Mesendoderm (in vitro differentiated cells): ENCODE results near the gene PTPRJ.
A peak's percentile ranks its signal among the peaks of the same experiment; 100 is the strongest.

Experiments used
- DNase-seq: peaks from one replicate; pipeline ENCODE4 v3.0.0; 2013
- H2AK5ac ChIP-seq: 2 replicates; pipeline ENCODE4 v1.6.1; 2013; ENCODE audit warnings: low read length, inconsistent platforms
- H2BK120ac ChIP-seq: 2 replicates; pipeline ENCODE4 v1.6.1; 2013; ENCODE audit warnings: low read depth, mild to moderate bottlenecking, low read length, moderate library complexity, mixed read lengths
- H2BK15ac ChIP-seq: replicated peaks from 2 replicates; pipeline ENCODE4 v1.6.1; 2013; ENCODE audit warnings: low read depth, mild to moderate bottlenecking, moderate library complexity
- H2BK5ac ChIP-seq: 2 replicates; pipeline ENCODE4 v1.6.1; 2013; ENCODE audit warnings: low read length, inconsistent platforms
- H3K18ac ChIP-seq: 2 replicates; pipeline ENCODE4 v1.6.1; 2013; ENCODE audit warnings: mild to moderate bottlenecking, low read length, mixed read lengths
- H3K23ac ChIP-seq: one replicate; pipeline ENCODE4 v1.6.1; 2013; ENCODE audit warnings: low read length
- H3K27ac ChIP-seq: 2 replicates; pipeline ENCODE4 v1.5.1; 2013; ENCODE audit warnings: low read depth, mild to moderate bottlenecking, inconsistent platforms, low read length, moderate library complexity
- H3K27me3 ChIP-seq: 2 replicates; pipeline ENCODE4 v1.6.1; 2013; ENCODE audit warnings: low read length, control low read depth, mild to moderate bottlenecking, inconsistent platforms; ENCODE audit not compliant: insufficient read depth, poor library complexity
- H3K36me3 ChIP-seq: 2 replicates; pipeline ENCODE4 v1.6.1; 2013; ENCODE audit warnings: low read length, inconsistent platforms; ENCODE audit not compliant: control insufficient read depth, insufficient read depth
- H3K4ac ChIP-seq: one replicate; pipeline ENCODE4 v1.6.1; 2013; ENCODE audit warnings: low read depth, mild to moderate bottlenecking, low read length, moderate library complexity
- H3K4me1 ChIP-seq: 2 replicates; pipeline ENCODE4 v1.6.1; 2013; ENCODE audit warnings: low read depth, low read length, inconsistent platforms; ENCODE audit not compliant: control insufficient read depth
- H3K4me2 ChIP-seq: 2 replicates; pipeline ENCODE4 v1.6.1; 2013; ENCODE audit warnings: low read length
- H3K4me3 ChIP-seq: 2 replicates; pipeline ENCODE4 v1.5.1; 2013; ENCODE audit warnings: mild to moderate bottlenecking, low read length
- H3K56ac ChIP-seq: one replicate; pipeline ENCODE4 v1.6.1; 2013; ENCODE audit warnings: low read length
- H3K79me1 ChIP-seq: 2 replicates; pipeline ENCODE4 v1.6.1; 2013; ENCODE audit warnings: low read length, inconsistent platforms
- H3K79me2 ChIP-seq: 2 replicates; pipeline ENCODE4 v1.6.1; 2013; ENCODE audit warnings: mild to moderate bottlenecking, low read length; ENCODE audit not compliant: control insufficient read depth, insufficient read depth
- H3K9ac ChIP-seq: 2 replicates; pipeline ENCODE4 v1.6.1; 2013; ENCODE audit warnings: low read length, inconsistent platforms
- H4K5ac ChIP-seq: one replicate; pipeline ENCODE4 v1.6.1; 2013; ENCODE audit warnings: low read length
- H4K8ac ChIP-seq: one replicate; pipeline ENCODE4 v1.6.1; 2013; ENCODE audit warnings: low read depth, mild to moderate bottlenecking, control low read depth, low read length, moderate library complexity
- WGBS: extraction: QIAGEN DNeasy Blood & Tissue Kit; methylation state at CpG from one replicate; pipeline ENCODE4 v1.1.7; 2013; ENCODE audit warnings: low lambda C conversion rate, missing lambda C conversion rate; ENCODE audit not compliant: insufficient coverage; ENCODE audit errors: extremely low coverage; 5-methylcytosine and 5-hydroxymethylcytosine counted together

Gene PTPRJ

GRCh38 chr11:48105096-48105990 lies 125.0 kb downstream of the PTPRJ start:
- Histone ChIP-seq H3K18ac (no peak overlapping the region), H3K79me2 (peaks cover 2% of the 10 kb centered on the region), H3K4me3 (no peak overlapping the region), H3K9ac (no peak overlapping the region), H2BK120ac (no peak overlapping the region), H4K8ac (no peak overlapping the region), H3K36me3 (no peaks in the 10 kb centered on the region), H2BK15ac (no peak overlapping the region), H4K5ac (no peak overlapping the region), H3K79me1 (peaks cover 9% of the 10 kb centered on the region), H3K56ac (no peak overlapping the region), H3K4me2 (no peak overlapping the region), H3K23ac (no peak overlapping the region), H3K4ac (no peak overlapping the region), H3K27me3 (no peaks in the 10 kb centered on the region), H3K27ac (no peak overlapping the region), H3K4me1 (peaks cover 3% of the 10 kb centered on the region), H2BK5ac (no peak overlapping the region), H2AK5ac (no peak overlapping the region)
- no CpG with 5 or more reads among the region's 10 CpGs for WGBS
- no peak for DNase-seq

GRCh38 chr11:48106166-48106565 lies 125.8 kb downstream of the PTPRJ start:
- Histone ChIP-seq H3K27ac (no peak overlapping the region), H3K36me3 (no peaks in the 10 kb centered on the region), H2BK15ac (no peak overlapping the region), H3K56ac (no peak overlapping the region), H3K4me2 (no peak overlapping the region), H2BK120ac (no peak overlapping the region), H3K4me1 (peaks cover 3% of the 10 kb centered on the region), H2AK5ac (no peak overlapping the region), H3K4ac (no peak overlapping the region), H3K18ac (no peak overlapping the region), H3K23ac (no peak overlapping the region), H4K5ac (no peak overlapping the region), H3K79me1 (peaks cover 7% of the 10 kb centered on the region), H4K8ac (no peak overlapping the region), H3K9ac (no peak overlapping the region), H3K4me3 (no peak overlapping the region), H3K79me2 (peaks cover 2% of the 10 kb centered on the region), H3K27me3 (no peaks in the 10 kb centered on the region), H2BK5ac (no peak overlapping the region)
- no peak for DNase-seq
- WGBS = no CpG with 5 or more reads among the region's 6 CpGs

GRCh38 chr11:48107188-48107704 lies 126.9 kb downstream of the PTPRJ start:
- Histone ChIP-seq H3K27ac (no peak overlapping the region), H3K4ac (no peak overlapping the region), H3K4me2 (no peak overlapping the region), H2BK5ac (no peak overlapping the region), H3K56ac (no peak overlapping the region), H3K79me1 (peaks cover 5% of the 10 kb centered on the region), H2BK15ac (no peak overlapping the region), H3K23ac (no peak overlapping the region), H3K9ac (no peak overlapping the region), H4K8ac (no peak overlapping the region), H3K18ac (no peak overlapping the region), H2BK120ac (no peak overlapping the region), H3K27me3 (no peaks in the 10 kb centered on the region), H2AK5ac (no peak overlapping the region), H3K36me3 (no peaks in the 10 kb centered on the region), H3K79me2 (no peaks in the 10 kb centered on the region), H4K5ac (no peak overlapping the region), H3K4me3 (no peak overlapping the region), H3K4me1 (peaks cover 3% of the 10 kb centered on the region)
- WGBS = no CpG with 5 or more reads among the region's 7 CpGs
- DNase-seq = no peak

- Histone ChIP-seq H4K5ac (no peak overlapping the region), H3K27ac (no peak overlapping the region), H3K4me2 (no peak overlapping the region), H3K79me2 (no peaks in the 10 kb centered on the region), H4K8ac (no peak overlapping the region), H3K4ac (no peak overlapping the region), H3K4me3 (no peak overlapping the region), H2BK120ac (no peak overlapping the region), H2BK5ac (no peak overlapping the region), H3K36me3 (no peaks in the 10 kb centered on the region), H2BK15ac (no peak overlapping the region), H3K27me3 (no peaks in the 10 kb centered on the region), H3K56ac (no peak overlapping the region), H3K18ac (no peak overlapping the region), H3K79me1 (peaks cover 5% of the 10 kb centered on the region), H3K9ac (no peak overlapping the region), H3K4me1 (peaks cover 3% of the 10 kb centered on the region), H2AK5ac (no peak overlapping the region), H3K23ac (no peak overlapping the region)
- WGBS = no CpG with 5 or more reads among the region's 11 CpGs
- no peak for DNase-seq
Measured at GRCh38 chr11:48108231-48109045, 128.1 kb downstream of the PTPRJ start.

- Histone ChIP-seq H3K79me1 (peaks cover 5% of the 10 kb centered on the region), H3K4me3 (no peak overlapping the region), H2BK5ac (no peak overlapping the region), H2AK5ac (no peak overlapping the region), H3K27ac (no peak overlapping the region), H3K56ac (no peak overlapping the region), H3K9ac (no peak overlapping the region), H2BK15ac (peak overlapping the region; percentile 45), H3K4me1 (peaks cover 3% of the 10 kb centered on the region), H3K36me3 (no peaks in the 10 kb centered on the region), H3K18ac (peak overlapping the region; percentile 78), H3K27me3 (no peaks in the 10 kb centered on the region), H2BK120ac (no peak overlapping the region), H4K8ac (no peak overlapping the region), H3K23ac (no peak overlapping the region), H3K4ac (no peak overlapping the region), H3K79me2 (no peaks in the 10 kb centered on the region), H3K4me2 (no peak overlapping the region), H4K5ac (no peak overlapping the region)
- no CpG with 5 or more reads among the region's 5 CpGs for WGBS
- peak; percentile 51 for DNase-seq
Measured at GRCh38 chr11:48109046-48109666, 128.8 kb downstream of the PTPRJ start.
